ENCODE results near the gene DCUN1D1. TPM values are rescaled to one million over a fixed set of nuclear protein-coding genes. Genes with fewer than 3 reads are reported as not detected.

The DCUN1D1 gene
- total RNA-seq, 1 experiment from 2014 or later, result 71.7 TPM

- H2BK20ac ChIP-seq (ENCODE audit: low read depth, low read length, poor library complexity, severe bottlenecking), result no peak overlapping the region
- no peaks in the 10 kb centered on the region for H3K23me2 ChIP-seq (ENCODE audit: insufficient read length, low read depth, low read length, poor library complexity, severe bottlenecking)
- no peaks in the 10 kb centered on the region for H3K79me2 ChIP-seq (ENCODE audit: insufficient read depth, low read length)
- H4K5ac ChIP-seq (ENCODE audit: insufficient read length, low read depth, low read length), result no peak overlapping the region
- no peak for TF ChIP-seq CTCF (conservative IDR thresholded peaks at IDR 0.05)
- H3K9me3 ChIP-seq (ENCODE audit: control insufficient read depth, low read depth, low read length), result no peaks in the 10 kb centered on the region
- no peaks in the 10 kb centered on the region for H4K20me1 ChIP-seq (ENCODE audit: control insufficient read depth, insufficient read depth, insufficient read length)
- Mint-ChIP-seq H3K9me3 (no peaks in the 10 kb centered on the region), H3K36me3 (ENCODE audit: insufficient read depth in 1 of 3, low read depth in 3 of 3) (no peaks in the 10 kb centered on the region), H3K4me1 (no peaks in the 10 kb centered on the region), H3K27ac (no peak overlapping the region), H3K4me3 (no peak overlapping the region), H3K27me3 (ENCODE audit: low read depth) (no peaks in the 10 kb centered on the region)
- no peak overlapping the region for H3K18ac ChIP-seq (ENCODE audit: insufficient read length, low read depth, low read length)
- H3K79me1 ChIP-seq (ENCODE audit: insufficient read depth, low read depth, low read length, poor library complexity, severe bottlenecking), result no peaks in the 10 kb centered on the region
- no peak overlapping the region for H3K14ac ChIP-seq (ENCODE audit: insufficient read depth, low read length)
- H2BK12ac ChIP-seq (ENCODE audit: insufficient read length, low read depth, low read length), result no peak overlapping the region
- no peak overlapping the region for H3K9ac ChIP-seq (ENCODE audit: extremely low read depth, insufficient read length, low read length)
- no peak overlapping the region for H3T11ph ChIP-seq (ENCODE audit: low read length)
- H2BK120ac ChIP-seq (ENCODE audit: low read depth, low read length, poor library complexity, severe bottlenecking), result no peak overlapping the region
- H2AFZ ChIP-seq (ENCODE audit: low read length), result no peak overlapping the region
- H4K8ac ChIP-seq (replicated peaks; ENCODE audit: insufficient read length, low read depth, low read length), result no peak overlapping the region
- no peak overlapping the region for H2BK15ac ChIP-seq (ENCODE audit: low read depth, low read length)
- no peak overlapping the region for H3K27ac ChIP-seq (ENCODE audit: insufficient read length, low read depth, low read length)
- H3K4ac ChIP-seq (ENCODE audit: low read depth, low read length), result no peak overlapping the region
- H4K91ac ChIP-seq (ENCODE audit: insufficient read length, low read depth, low read length), result no peak overlapping the region
- no peak for DNase-seq
- no peaks in the 10 kb centered on the region for H3K27me3 ChIP-seq (ENCODE audit: insufficient read depth, low read length)
- no peak overlapping the region for H3K23ac ChIP-seq (ENCODE audit: insufficient read length, low read depth, low read length)
- H3K56ac ChIP-seq (ENCODE audit: insufficient read length, low read depth, low read length), result no peak overlapping the region
- H2BK5ac ChIP-seq (ENCODE audit: insufficient read length, low read length), result no peak overlapping the region
- no peak overlapping the region for H3K4me2 ChIP-seq (ENCODE audit: insufficient read depth, insufficient read length, low read length)
- WGBS (ENCODE audit: extremely low coverage, insufficient read length, low lambda C conversion rate), result no CpG with 5 or more reads among the region's 2 CpGs
- H3K4me1 ChIP-seq (ENCODE audit: insufficient read depth, low read length), result no peaks in the 10 kb centered on the region
- no peak overlapping the region for H2AK5ac ChIP-seq (ENCODE audit: insufficient read length, low read length)
Measured at GRCh38 chr3:182896553-182896952, 83.8 kb downstream of the DCUN1D1 start.
